Measurements from ENCODE around the gene TNXB. TPM values are rescaled to one million over a fixed set of nuclear protein-coding genes. Genes with fewer than 3 reads are reported as not detected.
A peak's percentile ranks its signal among the peaks of the same experiment; 100 is the strongest.

TNXB gene
- total and polyA plus RNA-seq, 9 of the 15 experiments (the other 6 are each of a cell fraction or from before 2014, with no cell fraction given): 0.14 to 28.1 (median 12.4) TPM

DNA sequence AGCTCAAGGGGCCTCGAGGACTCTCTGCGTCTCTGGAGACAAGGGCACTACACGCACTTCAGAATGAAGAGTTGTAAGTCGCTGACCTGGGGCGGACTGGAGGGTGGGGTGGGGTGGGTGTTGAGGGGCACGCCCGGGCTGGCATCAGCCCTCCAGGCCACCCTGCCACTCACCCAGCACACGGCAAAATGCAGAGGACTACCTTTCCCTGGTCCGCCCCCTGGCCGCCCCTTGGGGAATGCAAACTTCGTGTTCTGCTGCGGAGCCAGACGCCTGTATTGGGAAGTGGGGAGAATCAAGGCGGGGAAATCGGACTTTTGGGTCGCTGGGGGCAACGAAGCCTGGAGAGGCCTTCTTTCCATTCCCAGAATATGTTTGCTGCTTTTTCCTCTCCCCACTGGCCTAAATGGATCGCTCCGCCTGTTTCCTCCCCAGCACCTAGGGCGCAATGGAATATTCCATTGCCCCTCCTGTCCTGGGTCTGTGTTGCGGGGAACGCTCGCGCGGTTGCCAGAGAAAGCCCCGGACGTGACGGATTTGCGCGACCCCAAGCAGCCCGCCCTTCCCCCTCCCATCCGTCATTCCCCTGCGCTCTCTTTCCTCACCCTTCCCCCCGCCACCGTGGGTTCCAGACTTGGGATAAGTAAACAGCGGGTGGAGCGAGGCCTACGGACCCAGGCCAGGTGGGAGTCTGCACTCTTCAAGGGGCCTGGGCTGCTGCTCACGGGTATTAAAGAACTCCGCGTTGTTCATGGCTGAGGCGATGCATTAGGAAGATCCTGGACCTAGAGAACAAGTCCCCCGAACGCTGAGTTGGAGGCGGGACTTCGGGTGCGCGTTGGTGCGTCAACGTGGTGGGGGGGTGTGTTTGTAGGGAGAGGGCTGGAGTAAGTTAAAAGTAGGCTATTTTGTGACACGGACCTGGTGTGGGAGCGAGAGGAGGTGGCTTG is 44.7 kb upstream of the TNXB start, which contains the start of gene PPT2 (continued):
- TF ChIP-seq ZNF696 (CRISPR knock-in tag; conservative IDR thresholded peaks at IDR 0.05): no peak
- TF ChIP-seq SNIP1 (IDR thresholded peaks at IDR 0.05; ENCODE audit: low read depth): no peak
- TF ChIP-seq TAF7 (tag; IDR thresholded peaks at IDR 0.05): peak; percentile 8; the same call in 1 of the 2 replicates
- peak; percentile 58; the same call in 1 of the 2 replicates for TF ChIP-seq TCF7 (IDR thresholded peaks at IDR 0.05; ENCODE audit: borderline replicate concordance)
- peak; percentile 83 for TF ChIP-seq SP1 (CRISPR knock-in tag; IDR thresholded peaks at IDR 0.05)
- TF ChIP-seq ZC3H4 (CRISPR knock-in tag; IDR thresholded peaks at IDR 0.05; ENCODE audit: borderline replicate concordance): peak; percentile 87; the same call in 1 of the 2 replicates
- TF ChIP-seq NELFE (IDR thresholded peaks at IDR 0.05; ENCODE audit: insufficient read depth, insufficient read length): no peak
- TF ChIP-seq CCNT2 (IDR thresholded peaks at IDR 0.05; ENCODE audit: borderline replicate concordance, extremely low read depth, insufficient read length, low read depth, low read length): peak; percentile 54
- TF ChIP-seq E2F3 (CRISPR knock-in tag; IDR thresholded peaks at IDR 0.05): no peak
- no peak for TF ChIP-seq ZNF57 (CRISPR knock-in tag; IDR thresholded peaks at IDR 0.05)
- no peak for TF ChIP-seq IFI16 (CRISPR knock-in tag; IDR thresholded peaks at IDR 0.05)
- peak; percentile 18; the same call in 1 of the 2 replicates for TF ChIP-seq ZNF583 (CRISPR knock-in tag; IDR thresholded peaks at IDR 0.05)
- TF ChIP-seq NRF1 (conservative IDR thresholded peaks at IDR 0.05 in 1 of 2, IDR thresholded peaks at IDR 0.05 in 1 of 2): peak; percentile 56 to 59
- TF ChIP-seq, protein P1, sequence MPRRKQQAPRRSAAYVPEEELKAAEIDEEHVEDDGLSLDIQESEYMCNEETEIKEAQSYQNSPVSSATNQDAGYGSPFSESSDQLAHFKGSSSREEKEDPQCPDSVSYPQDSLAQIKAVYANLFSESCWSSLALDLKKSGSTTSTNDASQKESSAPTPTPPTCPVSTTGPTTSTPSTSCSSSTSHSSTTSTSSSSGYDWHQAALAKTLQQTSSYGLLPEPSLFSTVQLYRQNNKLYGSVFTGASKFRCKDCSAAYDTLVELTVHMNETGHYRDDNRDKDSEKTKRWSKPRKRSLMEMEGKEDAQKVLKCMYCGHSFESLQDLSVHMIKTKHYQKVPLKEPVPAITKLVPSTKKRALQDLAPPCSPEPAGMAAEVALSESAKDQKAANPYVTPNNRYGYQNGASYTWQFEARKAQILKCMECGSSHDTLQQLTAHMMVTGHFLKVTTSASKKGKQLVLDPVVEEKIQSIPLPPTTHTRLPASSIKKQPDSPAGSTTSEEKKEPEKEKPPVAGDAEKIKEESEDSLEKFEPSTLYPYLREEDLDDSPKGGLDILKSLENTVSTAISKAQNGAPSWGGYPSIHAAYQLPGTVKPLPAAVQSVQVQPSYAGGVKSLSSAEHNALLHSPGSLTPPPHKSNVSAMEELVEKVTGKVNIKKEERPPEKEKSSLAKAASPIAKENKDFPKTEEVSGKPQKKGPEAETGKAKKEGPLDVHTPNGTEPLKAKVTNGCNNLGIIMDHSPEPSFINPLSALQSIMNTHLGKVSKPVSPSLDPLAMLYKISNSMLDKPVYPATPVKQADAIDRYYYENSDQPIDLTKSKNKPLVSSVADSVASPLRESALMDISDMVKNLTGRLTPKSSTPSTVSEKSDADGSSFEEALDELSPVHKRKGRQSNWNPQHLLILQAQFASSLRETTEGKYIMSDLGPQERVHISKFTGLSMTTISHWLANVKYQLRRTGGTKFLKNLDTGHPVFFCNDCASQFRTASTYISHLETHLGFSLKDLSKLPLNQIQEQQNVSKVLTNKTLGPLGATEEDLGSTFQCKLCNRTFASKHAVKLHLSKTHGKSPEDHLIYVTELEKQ (CRISPR knock-in tag; IDR thresholded peaks at IDR 0.05): no peak
- TF ChIP-seq, protein P2, sequence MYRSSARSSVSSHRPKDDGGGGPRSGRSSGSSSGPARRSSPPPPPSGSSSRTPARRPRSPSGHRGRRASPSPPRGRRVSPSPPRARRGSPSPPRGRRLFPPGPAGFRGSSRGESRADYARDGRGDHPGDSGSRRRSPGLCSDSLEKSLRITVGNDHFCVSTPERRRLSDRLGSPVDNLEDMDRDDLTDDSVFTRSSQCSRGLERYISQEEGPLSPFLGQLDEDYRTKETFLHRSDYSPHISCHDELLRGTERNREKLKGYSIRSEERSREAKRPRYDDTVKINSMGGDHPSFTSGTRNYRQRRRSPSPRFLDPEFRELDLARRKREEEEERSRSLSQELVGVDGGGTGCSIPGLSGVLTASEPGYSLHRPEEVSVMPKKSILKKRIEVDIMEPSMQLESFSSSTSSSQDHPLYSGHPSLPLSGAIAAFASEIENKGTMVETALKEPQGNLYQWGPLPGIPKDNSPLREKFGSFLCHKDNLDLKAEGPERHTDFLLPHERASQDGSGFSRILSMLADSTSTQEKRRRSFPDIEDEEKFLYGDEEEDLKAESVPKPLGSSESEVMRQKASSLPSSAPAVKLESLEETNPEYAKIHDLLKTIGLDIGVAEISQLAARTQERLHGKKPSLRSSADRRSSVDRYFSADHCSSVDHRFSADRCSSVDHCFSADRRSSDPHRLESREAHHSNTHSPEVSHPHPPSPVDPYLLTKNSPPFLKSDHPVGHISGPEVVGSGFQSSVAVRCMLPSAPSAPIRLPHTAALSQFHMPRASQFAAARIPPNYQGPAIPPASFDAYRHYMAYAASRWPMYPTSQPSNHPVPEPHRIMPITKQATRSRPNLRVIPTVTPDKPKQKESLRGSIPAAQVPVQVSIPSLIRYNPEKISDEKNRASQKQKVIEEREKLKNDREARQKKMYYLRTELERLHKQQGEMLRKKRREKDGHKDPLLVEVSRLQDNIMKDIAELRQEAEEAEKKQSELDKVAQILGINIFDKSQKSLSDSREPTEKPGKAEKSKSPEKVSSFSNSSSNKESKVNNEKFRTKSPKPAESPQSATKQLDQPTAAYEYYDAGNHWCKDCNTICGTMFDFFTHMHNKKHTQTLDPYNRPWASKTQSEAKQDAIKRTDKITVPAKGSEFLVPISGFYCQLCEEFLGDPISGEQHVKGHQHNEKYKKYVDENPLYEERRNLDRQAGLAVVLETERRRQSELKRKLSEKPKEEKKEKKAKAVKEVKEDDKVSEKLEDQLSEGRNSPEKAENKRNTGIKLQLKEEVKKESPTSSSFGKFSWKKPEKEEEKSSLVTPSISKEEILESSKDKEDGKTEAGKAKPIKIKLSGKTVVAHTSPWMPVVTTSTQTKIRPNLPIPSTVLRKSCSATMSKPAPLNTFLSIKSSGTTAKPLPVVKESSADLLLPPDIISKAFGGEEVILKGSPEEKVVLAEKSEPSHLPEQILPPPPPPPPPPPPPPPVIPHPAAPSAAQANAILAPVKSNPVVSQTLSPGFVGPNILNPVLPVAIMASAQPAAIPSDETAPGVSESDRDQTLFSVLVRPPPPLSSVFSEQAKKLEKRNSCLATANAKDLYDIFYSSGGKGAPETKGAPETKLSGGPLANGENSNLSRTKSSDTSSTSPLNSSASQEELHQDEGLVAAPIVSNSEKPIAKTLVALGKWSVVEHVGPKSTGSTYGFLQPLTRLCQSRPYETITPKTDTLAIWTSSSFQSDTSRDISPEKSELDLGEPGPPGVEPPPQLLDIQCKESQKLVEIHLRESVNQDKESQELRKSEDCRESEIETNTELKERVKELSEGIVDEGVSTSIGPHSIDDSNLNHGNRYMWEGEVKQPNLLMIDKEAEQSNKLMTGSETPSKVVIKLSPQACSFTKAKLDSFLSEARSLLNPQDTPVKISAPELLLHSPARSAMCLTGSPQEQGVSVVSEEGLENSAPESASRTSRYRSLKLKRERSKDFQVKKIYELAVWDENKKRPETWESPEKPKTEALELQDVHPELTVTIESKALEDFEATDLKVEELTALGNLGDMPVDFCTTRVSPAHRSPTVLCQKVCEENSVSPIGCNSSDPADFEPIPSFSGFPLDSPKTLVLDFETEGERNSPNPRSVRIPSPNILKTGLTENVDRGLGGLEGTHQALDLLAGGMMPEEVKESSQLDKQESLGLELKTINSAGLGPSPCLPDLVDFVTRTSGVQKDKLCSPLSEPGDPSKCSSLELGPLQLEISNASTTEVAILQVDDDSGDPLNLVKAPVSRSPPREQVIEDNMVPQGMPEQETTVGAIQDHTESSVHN (IDR thresholded peaks at IDR 0.05; ENCODE audit: borderline replicate concordance in 1 of 2, low read depth in 1 of 2): no peak
- TF ChIP-seq ZNF282 (CRISPR knock-in tag; IDR thresholded peaks at IDR 0.05): 0 out of 2 replicates have a peak, but pooled peaks have one; percentile 67

Data from K562 (cell line).